ENCODE results near the gene MED26.

MED26 gene

GRCh38 chr19:16659832-16660708 lies 32.1 kb upstream of the MED26 start, which contains the start of gene SMIM7:
Gene SMIM7, minus strand, starts transcription at chr19:16660144. Its CDS starts 34 bp downstream, at chr19:16660110.
- DNase-seq (ENCODE audit: extremely low read depth, insufficient read length), result peak; percentile 97
- peaks cover 18% of the 10 kb centered on the region for H3K36me3 ChIP-seq (ENCODE audit: control insufficient read depth, insufficient read depth, low read length)
- peak; percentile 38 for TF ChIP-seq CTCF (IDR thresholded peaks at IDR 0.05; ENCODE audit: insufficient read depth, low read length, poor library complexity, severe bottlenecking)
- peak within 1 kb of the TSS; percentile 76 for H3K4me3 ChIP-seq (replicated peaks; ENCODE audit: low read depth, low read length)
- H3K27me3 ChIP-seq (replicated peaks; ENCODE audit: control insufficient read depth, insufficient read depth, low read length), result no peaks in the 10 kb centered on the region

- DNase-seq (ENCODE audit: extremely low read depth, insufficient read length), result no peak
- Histone ChIP-seq H3K36me3 (ENCODE audit: control insufficient read depth, insufficient read depth, low read length) (peaks cover 22% of the 10 kb centered on the region), H3K27me3 (replicated peaks; ENCODE audit: control insufficient read depth, insufficient read depth, low read length) (no peaks in the 10 kb centered on the region), H3K4me3 (replicated peaks; ENCODE audit: low read depth, low read length) (peak overlapping the region; percentile 76)
- no peak for TF ChIP-seq CTCF (IDR thresholded peaks at IDR 0.05; ENCODE audit: insufficient read depth, low read length, poor library complexity, severe bottlenecking)
Measured at GRCh38 chr19:16659464-16659831, 31.4 kb upstream of the MED26 start.

GRCh38 chr19:16657384-16657783 lies 29.4 kb upstream of the MED26 start:
- Histone ChIP-seq H3K27me3 (replicated peaks; ENCODE audit: control insufficient read depth, insufficient read depth, low read length) (no peaks in the 10 kb centered on the region), H3K36me3 (ENCODE audit: control insufficient read depth, insufficient read depth, low read length) (peaks cover 29% of the 10 kb centered on the region), H3K4me3 (replicated peaks; ENCODE audit: low read depth, low read length) (no peak overlapping the region)
- DNase-seq (ENCODE audit: extremely low read depth, insufficient read length), result no peak
- no peak for TF ChIP-seq CTCF (IDR thresholded peaks at IDR 0.05; ENCODE audit: insufficient read depth, low read length, poor library complexity, severe bottlenecking)

- H3K36me3 ChIP-seq (ENCODE audit: control insufficient read depth, insufficient read depth, low read length), result peaks cover 35% of the 10 kb centered on the region
- no peak overlapping the region for H3K4me3 ChIP-seq (replicated peaks; ENCODE audit: low read depth, low read length)
- DNase-seq (ENCODE audit: extremely low read depth, insufficient read length), result no peak
- H3K27me3 ChIP-seq (replicated peaks; ENCODE audit: control insufficient read depth, insufficient read depth, low read length), result no peaks in the 10 kb centered on the region
- no peak for TF ChIP-seq CTCF (IDR thresholded peaks at IDR 0.05; ENCODE audit: insufficient read depth, low read length, poor library complexity, severe bottlenecking)
Measured at GRCh38 chr19:16655727-16656126, 27.7 kb upstream of the MED26 start.

GRCh38 chr19:16654627-16655026 lies 26.6 kb upstream of the MED26 start:
- no peak for DNase-seq (ENCODE audit: extremely low read depth, insufficient read length)
- no peak for TF ChIP-seq CTCF (IDR thresholded peaks at IDR 0.05; ENCODE audit: insufficient read depth, low read length, poor library complexity, severe bottlenecking)
- H3K27me3 ChIP-seq (replicated peaks; ENCODE audit: control insufficient read depth, insufficient read depth, low read length), result no peaks in the 10 kb centered on the region
- no peak overlapping the region for H3K4me3 ChIP-seq (replicated peaks; ENCODE audit: low read depth, low read length)
- peaks cover 35% of the 10 kb centered on the region for H3K36me3 ChIP-seq (ENCODE audit: control insufficient read depth, insufficient read depth, low read length)
